ENCODE measurements around the gene PPIA.

- no peak for TF ChIP-seq GATA2 (IDR thresholded peaks at IDR 0.05; ENCODE audit: low read depth, low read length)
- no peak for TF ChIP-seq GATA3 (IDR thresholded peaks at IDR 0.05; ENCODE audit: low read depth, low read length)
These were observed 42.3 kb downstream of the PPIA start for GRCh38 chr7:44838751-44839150.
